Ishikawa (cell line): ENCODE results near the gene SV2B.

Source experiments
- CREB1 ChIP-seq: IDR thresholded peaks from 2 replicates; pipeline ENCODE4 v1.6.1; 2012; ENCODE audit warnings: low read depth
- EGR1 ChIP-seq: IDR thresholded peaks from 2 replicates; pipeline ENCODE4 v1.6.1; 2012
- EP300 ChIP-seq: IDR thresholded peaks from 2 replicates; pipeline ENCODE4 v1.6.1; 2012; ENCODE audit warnings: borderline replicate concordance
- FOXM1 ChIP-seq: IDR thresholded peaks from 2 replicates; pipeline ENCODE4 v1.6.1; 2012; ENCODE audit warnings: low read depth, borderline replicate concordance
- NFIC ChIP-seq: IDR thresholded peaks from 2 replicates; pipeline ENCODE4 v1.6.1; 2012
- RAD21 ChIP-seq: IDR thresholded peaks from 2 replicates; pipeline ENCODE4 v1.6.1; 2012; ENCODE audit warnings: low read depth
- REST ChIP-seq: IDR thresholded peaks from 2 replicates; pipeline ENCODE4 v1.6.1; 2012; ENCODE audit warnings: low read depth, mild to moderate bottlenecking
- TAF1 ChIP-seq: IDR thresholded peaks from 2 replicates; pipeline ENCODE4 v1.6.1; 2012; ENCODE audit warnings: low read depth, mild to moderate bottlenecking
- TCF12 ChIP-seq: IDR thresholded peaks from 2 replicates; pipeline ENCODE4 v1.6.1; 2012; ENCODE audit warnings: low read depth
- TEAD4 ChIP-seq: IDR thresholded peaks from 2 replicates; pipeline ENCODE4 v1.6.1; 2012
- USF1 ChIP-seq: IDR thresholded peaks from 2 replicates; pipeline ENCODE4 v1.6.1; 2012

GRCh38 chr15:91183596-91183995 is 83.5 kb downstream of the SV2B start:
- TF ChIP-seq FOXM1 (no peak), RAD21 (no peak), EGR1 (no peak), CREB1 (no peak), TEAD4 (no peak), REST (no peak), USF1 (no peak), TAF1 (no peak), EP300 (no peak), NFIC (no peak), TCF12 (no peak)
